Body of pancreas (tissue), 4 donors: ENCODE measurements around the gene GLUD1. TPM values are rescaled to one million over a fixed set of nuclear protein-coding genes. Genes with fewer than 3 reads are reported as not detected.

Source experiments
- ATAC-seq: fragments of 150-250 bp; one replicate; pipeline ENCODE4 v1.9.1; 2016
- DNase-seq, 4 donors: peaks; one replicate each; pipeline ENCODE4 v3.0.0-alpha.2; 2019
- H3K27ac ChIP-seq, 4 donors: fragments of 200-600 bp; sonication (generic); 1 replicate in 3 of 4; 2 replicates in 1 of 4; pipeline versions ENCODE4 v1.5.1 to v1.6.1; 2016 to 2019; ENCODE audit warnings: mild to moderate bottlenecking in 1 of 4, mixed read lengths in 1 of 4, moderate library complexity in 1 of 4
- H3K27me3 ChIP-seq, 2 donors: fragments of 200-600 bp; sonication (generic); one replicate each; pipeline ENCODE4 v1.6.0; 2016; ENCODE audit warnings: mild to moderate bottlenecking in 1 of 2
- H3K36me3 ChIP-seq, 2 donors: fragments of 200-600 bp; sonication (generic); replicated peaks in 1 of 2; 2 replicates each; pipeline ENCODE4 v1.5.1; 2016; ENCODE audit warnings: low read depth in 2 of 2; ENCODE audit not compliant: insufficient read depth in 1 of 2
- H3K4me1 ChIP-seq: fragments of 200-600 bp; sonication (generic); one replicate; pipeline ENCODE4 v1.6.0; 2016
- H3K4me3 ChIP-seq, 2 donors: fragments of 200-600 bp; sonication (generic); 1 replicate in 1 of 2; 2 replicates in 1 of 2; pipeline ENCODE4 v1.5.1; 2016 to 2019
- H3K9me3 ChIP-seq, 3 donors: fragments of 200-600 bp; sonication (generic); 1 replicate in 2 of 3; 2 replicates in 1 of 3; pipeline ENCODE4 v1.5.1; 2016
- POLR2A ChIP-seq, 3 donors: fragments of 450-650 bp; IDR thresholded peaks; one replicate each; pipeline ENCODE4 v1.6.1; 2016; ENCODE audit warnings: antibody characterized with exemption in 3 of 3, mild to moderate bottlenecking in 2 of 3
- WGBS, 2 donors: methylation state at CpG; one replicate each; pipeline ENCODE4 v1.1.5; 2017; 5-methylcytosine and 5-hydroxymethylcytosine counted together
- intact Hi-C: fragments of 100-400 bp; cut with DNase I; formaldehyde crosslinking; loops from one replicate; pipeline ENCODE4 v1.15.1; 2023
- small RNA-seq: library from RNA; depleted of rRNA; stranded (forward); fragments of <200 nt; gene quantifications from one replicate; pipeline ENCODE3, GENCODE V24; 2016
- total RNA-seq, 2 donors: library from RNA; depleted of rRNA; stranded (reverse); fragments of >200 nt; gene quantifications; one replicate each; pipeline ENCODE4 v1.1.0, GENCODE V29; 2016
- TF ChIP-seq, protein P1 (sequence below), 7 experiments: fragments of 450-650 bp in 4 of 7; fragments of 200-600 bp in 3 of 7; sonication (generic) in 3 of 7; IDR thresholded peaks; one replicate each; pipeline ENCODE4 v1.5.1; 2016 to 2019; ENCODE audit warnings: antibody characterized with exemption in 7 of 7

The GLUD1 gene
- total RNA-seq, 2 donors from 2014 or later: 72.1 to 74.5 TPM

DNA sequence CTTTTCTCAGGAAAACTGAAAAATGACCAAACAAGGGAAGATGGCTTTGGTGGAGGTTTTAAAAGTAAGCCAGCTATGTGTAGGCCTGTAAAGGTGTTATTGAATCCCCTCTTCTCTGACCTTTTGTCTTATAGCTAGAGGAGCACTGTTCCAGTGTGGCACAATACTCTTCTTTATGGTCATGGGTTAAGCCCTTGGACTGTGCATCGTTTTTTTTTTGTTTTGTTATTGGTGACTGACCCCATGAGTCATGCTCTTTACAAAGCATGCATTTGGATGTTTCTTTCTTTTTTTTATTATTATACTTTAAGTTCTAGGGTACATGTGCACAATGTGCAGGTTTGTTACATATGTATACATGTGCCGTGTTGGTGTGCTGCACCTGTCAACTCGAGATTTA, 94.2 kb downstream of the GLUD1 start:
- Histone ChIP-seq H3K4me3 (no peak overlapping the region), H3K4me1 (no peaks in the 10 kb centered on the region), H3K27ac (no peak overlapping the region), H3K36me3 (no peaks in the 10 kb centered on the region), H3K9me3 (no peaks in the 10 kb centered on the region), H3K27me3 (no peaks in the 10 kb centered on the region)
- TF ChIP-seq POLR2A (IDR thresholded peaks at IDR 0.05): no peak
- TF ChIP-seq, protein P1, sequence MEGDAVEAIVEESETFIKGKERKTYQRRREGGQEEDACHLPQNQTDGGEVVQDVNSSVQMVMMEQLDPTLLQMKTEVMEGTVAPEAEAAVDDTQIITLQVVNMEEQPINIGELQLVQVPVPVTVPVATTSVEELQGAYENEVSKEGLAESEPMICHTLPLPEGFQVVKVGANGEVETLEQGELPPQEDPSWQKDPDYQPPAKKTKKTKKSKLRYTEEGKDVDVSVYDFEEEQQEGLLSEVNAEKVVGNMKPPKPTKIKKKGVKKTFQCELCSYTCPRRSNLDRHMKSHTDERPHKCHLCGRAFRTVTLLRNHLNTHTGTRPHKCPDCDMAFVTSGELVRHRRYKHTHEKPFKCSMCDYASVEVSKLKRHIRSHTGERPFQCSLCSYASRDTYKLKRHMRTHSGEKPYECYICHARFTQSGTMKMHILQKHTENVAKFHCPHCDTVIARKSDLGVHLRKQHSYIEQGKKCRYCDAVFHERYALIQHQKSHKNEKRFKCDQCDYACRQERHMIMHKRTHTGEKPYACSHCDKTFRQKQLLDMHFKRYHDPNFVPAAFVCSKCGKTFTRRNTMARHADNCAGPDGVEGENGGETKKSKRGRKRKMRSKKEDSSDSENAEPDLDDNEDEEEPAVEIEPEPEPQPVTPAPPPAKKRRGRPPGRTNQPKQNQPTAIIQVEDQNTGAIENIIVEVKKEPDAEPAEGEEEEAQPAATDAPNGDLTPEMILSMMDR (IDR thresholded peaks at IDR 0.05): no peak
- ATAC-seq: no peak
- 63 to 64% methylated on average over 3 of the region's 3 CpGs for WGBS, 2 donors
- DNase-seq: no peak
- intact Hi-C loops: no loop called here

Small RNA genes lying within 50 kb of the gene (small RNA-seq; reads per million reads assigned to genes)
- gene AL136982.5: not detected
- gene FAM25A: not detected
- gene RNU6-529P: not detected

Other genes starting within 250 kb of the GLUD1 start
- 10 to 100 TPM; 16.8 to 17.4 TPM for gene MMRN2, start 137.2 kb downstream of the GLUD1 start, total RNA-seq
- gene SNCG, start 136.2 kb downstream of the GLUD1 start, total RNA-seq: 1 to 10 TPM; 2.6 to 3.0 TPM
- 100 to 1,000 TPM; 113 to 115 TPM for gene ADIRF, start 126.4 kb downstream of the GLUD1 start, total RNA-seq
- gene FAM25A, start 74.5 kb downstream of the GLUD1 start, total RNA-seq: not detected
- gene SHLD2, start 363 bp upstream of the GLUD1 start, total RNA-seq: 10 to 100 TPM; 15.2 to 16.3 TPM
- gene NUTM2A, start 130.6 kb upstream of the GLUD1 start, total RNA-seq: 1 to 10 TPM; 1.0 to 1.3 TPM